DOHH2 (cell line): ENCODE data around the gene PMVK.

Experiments used
- H3F3A ChIP-seq: fragments of 200-600 bp; sonication (generic), shearing (Covaris generic); 2 replicates; pipeline ENCODE4 v1.6.0; 2016; ENCODE audit warnings: antibody characterized with exemption, mild to moderate bottlenecking; ENCODE audit not compliant: control insufficient read depth, insufficient read depth
- H3K27ac ChIP-seq: fragments of 200-600 bp; sonication (generic); 2 replicates; pipeline ENCODE4 v1.5.1; 2014; ENCODE audit warnings: low read depth, mild to moderate bottlenecking, low read length, moderate library complexity
- H3K27me3 ChIP-seq: fragments of 200-600 bp; sonication (generic); 2 replicates; pipeline ENCODE4 v1.6.1; 2014; ENCODE audit warnings: mild to moderate bottlenecking, low read length, mixed read lengths; ENCODE audit not compliant: control insufficient read depth
- H3K36me3 ChIP-seq: fragments of 200-600 bp; sonication (generic); 2 replicates; pipeline ENCODE4 v1.6.1; 2014; ENCODE audit warnings: mild to moderate bottlenecking, low read length, moderate library complexity, mixed read lengths; ENCODE audit not compliant: control insufficient read depth
- H3K4me1 ChIP-seq: fragments of 200-600 bp; sonication (generic); 2 replicates; pipeline ENCODE4 v1.6.1; 2014; ENCODE audit warnings: mild to moderate bottlenecking, low read length, mixed read lengths; ENCODE audit not compliant: control insufficient read depth
- H3K4me2 ChIP-seq: fragments of 200-600 bp; sonication (generic); 2 replicates; pipeline ENCODE4 v1.6.0; 2014; ENCODE audit warnings: mild to moderate bottlenecking, low read length, moderate library complexity
- H3K4me3 ChIP-seq: fragments of 200-600 bp; sonication (generic); 2 replicates; pipeline ENCODE4 v1.5.1; 2014; ENCODE audit warnings: mild to moderate bottlenecking, low read length, mixed read lengths
- H3K79me2 ChIP-seq: fragments of 200-600 bp; sonication (generic); 2 replicates; pipeline ENCODE4 v1.6.1; 2014; ENCODE audit warnings: mild to moderate bottlenecking, low read length, mixed read lengths; ENCODE audit not compliant: control insufficient read depth
- H3K9me2 ChIP-seq: fragments of 200-600 bp; sonication (generic); replicated peaks from 2 replicates; pipeline ENCODE4 v1.6.1; 2014; ENCODE audit warnings: mild to moderate bottlenecking, low read length, mixed read lengths; ENCODE audit not compliant: control insufficient read depth
- H3K9me3 ChIP-seq: fragments of 200-600 bp; sonication (generic); 2 replicates; pipeline ENCODE4 v1.6.1; 2014; ENCODE audit warnings: antibody characterized with exemption, low read length, mixed read lengths; ENCODE audit not compliant: control insufficient read depth, insufficient read depth
- H4K20me1 ChIP-seq: fragments of 200-600 bp; sonication (generic); 2 replicates; pipeline ENCODE4 v1.6.0; 2014; ENCODE audit warnings: low read depth, mild to moderate bottlenecking, antibody characterized with exemption, low read length, moderate library complexity; ENCODE audit not compliant: control insufficient read depth, insufficient read depth
- CTCF ChIP-seq: fragments of 200-600 bp; sonication (generic); IDR thresholded peaks from one replicate; pipeline ENCODE4 v1.5.1; 2014; ENCODE audit warnings: antibody characterized with exemption, mild to moderate bottlenecking, low read depth, low read length; ENCODE audit not compliant: poor library complexity, severe bottlenecking
- EZH2phosphoT487 ChIP-seq: fragments of 200-600 bp; sonication (generic); IDR thresholded peaks from 2 replicates; pipeline ENCODE4 v1.6.1; 2017; ENCODE audit warnings: borderline replicate concordance, mild to moderate bottlenecking, antibody characterized with exemption, low read length, moderate library complexity, mixed read lengths

The PMVK gene

GRCh38 chr1:154877370-154877974 lies 59.0 kb downstream of the PMVK start:
- Histone ChIP-seq H3K27ac (no peak overlapping the region), H3K9me3 (no peaks in the 10 kb centered on the region), H3K4me3 (no peak overlapping the region), H3K27me3 (no peaks in the 10 kb centered on the region), H3K9me2 (no peaks in the 10 kb centered on the region), H3K36me3 (no peaks in the 10 kb centered on the region), H4K20me1 (no peaks in the 10 kb centered on the region), H3K4me2 (no peak overlapping the region), H3K79me2 (no peaks in the 10 kb centered on the region), H3F3A (no peaks in the 10 kb centered on the region), H3K4me1 (peaks cover 20% of the 10 kb centered on the region)
- no peak for TF ChIP-seq CTCF
- TF ChIP-seq EZH2phosphoT487, result no peak

GRCh38 chr1:154876842-154877369 lies 59.6 kb downstream of the PMVK start:
- Histone ChIP-seq H3K9me3 (no peaks in the 10 kb centered on the region), H3K9me2 (no peaks in the 10 kb centered on the region), H3K79me2 (no peaks in the 10 kb centered on the region), H3K27ac (no peak overlapping the region), H3K4me2 (no peak overlapping the region), H3F3A (no peaks in the 10 kb centered on the region), H3K27me3 (no peaks in the 10 kb centered on the region), H3K36me3 (no peaks in the 10 kb centered on the region), H3K4me3 (no peak overlapping the region), H4K20me1 (no peaks in the 10 kb centered on the region), H3K4me1 (peaks cover 20% of the 10 kb centered on the region)
- TF ChIP-seq CTCF (no peak), EZH2phosphoT487 (no peak)
